NCI-H2196 (cell line): ENCODE data around the gene GDPD3.

ENCODE experiments used
- DNase-seq: peaks from one replicate; lab custom pipeline; 2025; ENCODE audit not compliant: unreplicated experiment; lab: John Stamatoyannopoulos, UW

Gene GDPD3

GRCh38 chr16:30082545-30083090 is 30.7 kb downstream of the GDPD3 start:
- DNase-seq = no peak

DNA sequence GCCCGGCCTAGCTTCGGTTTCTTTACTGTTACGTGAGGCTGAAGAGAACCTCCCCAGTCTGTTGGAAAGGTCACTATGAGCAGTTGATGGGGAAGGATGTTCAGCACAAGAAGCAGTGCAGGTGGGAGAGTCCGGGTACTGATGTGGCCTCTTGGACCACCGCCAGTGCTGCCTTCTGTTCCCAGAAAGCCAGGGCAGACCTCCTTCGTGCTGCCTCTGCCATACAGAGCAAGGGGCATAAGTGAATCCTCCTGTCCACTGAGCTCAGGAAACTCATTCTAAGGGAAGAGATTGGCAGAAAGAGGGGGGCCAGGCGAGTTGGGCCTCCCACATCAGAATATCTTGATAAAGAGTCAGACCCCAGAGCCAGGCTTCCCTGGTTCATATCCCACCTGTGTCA is 33.9 kb downstream of the GDPD3 start:
- DNase-seq = no peak

DNA sequence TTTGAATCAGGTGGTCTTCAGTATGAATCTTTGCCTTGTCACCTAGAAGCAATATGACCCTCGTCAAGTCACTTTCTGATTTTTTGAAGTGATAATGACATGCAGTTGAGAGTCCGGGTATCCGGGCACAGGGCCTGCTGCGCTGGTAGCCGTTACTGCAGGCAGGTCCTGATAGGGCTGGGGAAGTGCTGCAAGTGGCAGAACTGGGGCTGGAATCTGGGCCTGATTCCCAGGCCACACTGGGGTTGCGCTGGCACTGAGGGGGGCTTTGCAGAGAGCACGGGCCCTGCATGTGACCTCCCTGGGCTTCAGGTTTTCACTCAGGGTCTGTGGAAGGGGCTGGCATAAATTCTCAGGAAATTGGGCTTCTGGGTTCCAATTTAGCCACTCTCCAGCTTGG is 34.6 kb downstream of the GDPD3 start:
- no peak for DNase-seq

DNA sequence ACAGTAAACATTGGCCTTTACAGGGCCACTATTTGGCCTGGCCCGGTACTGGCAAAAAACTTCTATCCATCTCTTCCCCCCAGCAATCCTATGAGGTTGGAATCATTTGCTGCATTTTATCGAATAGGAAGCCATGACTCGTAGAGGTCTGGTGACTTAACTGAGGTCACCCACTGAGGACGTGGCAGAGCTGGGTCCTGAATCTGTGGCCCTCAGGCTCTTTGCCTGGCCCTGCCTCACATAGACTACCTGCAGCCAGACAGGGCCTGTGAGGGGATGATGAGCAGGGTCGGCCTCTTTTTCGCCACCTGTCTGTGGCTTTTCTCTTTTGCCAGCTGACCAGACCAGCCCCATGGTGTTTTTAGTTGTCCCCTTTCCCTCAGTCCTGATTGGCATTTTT is 35.7 kb downstream of the GDPD3 start:
- DNase-seq = no peak

GRCh38 chr16:30076276-30076791 is 37.0 kb downstream of the GDPD3 start:
- DNase-seq = no peak

GRCh38 chr16:30075503-30076275 is 37.6 kb downstream of the GDPD3 start, which contains the start of gene PPP4C:
PPP4C (plus strand) TSS chr16:30075994; CDS start chr16:30076378, 384 bp downstream.
- peak; percentile 90 for DNase-seq

- DNase-seq = no peak
Measured at GRCh38 chr16:30070490-30070889, 42.8 kb downstream of the GDPD3 start.

GRCh38 chr16:30069611-30070462 is 43.5 kb downstream of the GDPD3 start:
- DNase-seq = no peak

DNA sequence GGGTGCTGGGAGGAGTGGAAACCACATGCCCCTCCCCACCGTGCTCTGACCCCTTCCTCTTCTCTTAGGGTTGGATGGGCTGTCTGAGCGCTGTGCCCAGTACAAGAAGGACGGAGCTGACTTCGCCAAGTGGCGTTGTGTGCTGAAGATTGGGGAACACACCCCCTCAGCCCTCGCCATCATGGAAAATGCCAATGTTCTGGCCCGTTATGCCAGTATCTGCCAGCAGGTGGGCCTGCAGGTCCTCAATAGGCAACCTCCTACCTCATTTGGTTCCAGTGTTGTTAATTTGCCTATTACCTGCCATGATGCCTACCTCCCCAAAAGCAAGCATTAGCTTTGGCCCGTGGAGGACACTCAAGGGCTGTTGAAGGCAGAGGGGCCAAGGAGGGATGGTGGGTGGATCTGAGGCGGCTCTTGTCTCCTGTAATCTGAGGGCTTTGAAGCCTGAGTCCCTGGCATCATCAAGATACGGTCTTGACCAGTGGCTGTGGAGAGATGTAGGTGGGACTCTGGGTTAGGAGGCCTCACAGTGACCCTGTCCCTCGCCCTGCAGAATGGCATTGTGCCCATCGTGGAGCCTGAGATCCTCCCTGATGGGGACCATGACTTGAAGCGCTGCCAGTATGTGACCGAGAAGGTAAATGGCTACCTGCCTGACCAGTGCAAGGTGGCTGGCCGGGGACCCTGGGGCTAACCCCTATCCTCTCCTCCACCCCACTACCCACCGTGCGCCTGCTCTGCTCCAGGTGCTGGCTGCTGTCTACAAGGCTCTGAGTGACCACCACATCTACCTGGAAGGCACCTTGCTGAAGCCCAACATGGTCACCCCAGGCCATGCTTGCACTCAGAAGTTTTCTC is 44.4 kb downstream of the GDPD3 start:
- DNase-seq = peak; percentile 57

DNA sequence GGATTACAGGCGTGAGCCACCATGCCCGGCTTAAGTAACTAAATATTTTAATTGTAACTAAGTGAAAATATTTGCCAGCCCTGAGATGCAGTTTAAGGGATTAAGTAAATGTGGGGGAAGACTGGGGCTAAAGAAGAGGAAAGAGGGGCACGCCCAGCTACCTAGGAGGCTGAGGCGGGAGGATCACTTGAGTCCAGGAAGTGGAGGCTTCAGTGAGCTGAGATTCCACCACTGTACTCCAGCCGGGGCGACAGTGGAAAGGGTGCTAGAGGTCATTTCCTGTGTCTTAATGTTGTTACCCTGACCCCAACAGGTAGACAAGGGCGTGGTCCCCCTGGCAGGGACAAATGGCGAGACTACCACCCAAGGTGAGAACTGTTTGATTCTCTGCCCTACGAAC is 45.0 kb downstream of the GDPD3 start:
- no peak for DNase-seq

DNA sequence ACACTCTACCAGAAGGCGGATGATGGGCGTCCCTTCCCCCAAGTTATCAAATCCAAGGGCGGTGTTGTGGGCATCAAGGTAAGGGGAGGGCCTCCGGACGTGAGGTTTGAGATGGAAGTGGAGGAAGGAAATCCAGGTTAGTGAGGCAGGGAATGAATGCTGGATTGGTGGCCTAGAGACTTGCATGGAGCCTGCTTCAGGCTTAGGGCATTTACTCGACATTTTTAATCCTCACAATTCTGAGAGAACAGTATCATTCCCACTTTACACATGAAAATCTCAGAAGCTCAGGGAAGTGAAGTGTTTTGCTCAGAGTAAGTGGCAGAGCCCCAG is 45.8 kb downstream of the GDPD3 start:
- DNase-seq = no peak

GRCh38 chr16:30066761-30067583 is 46.4 kb downstream of the GDPD3 start:
- no peak for DNase-seq

GRCh38 chr16:30065943-30066760 is 47.2 kb downstream of the GDPD3 start:
- no peak for DNase-seq

- peak; percentile 97 for DNase-seq
Measured at GRCh38 chr16:30065102-30065942, 48.0 kb downstream of the GDPD3 start, which contains the start of gene ALDOA. ALDOA (plus strand) TSS chr16:30065760; CDS start chr16:30066898, 1,138 bp downstream.

DNA sequence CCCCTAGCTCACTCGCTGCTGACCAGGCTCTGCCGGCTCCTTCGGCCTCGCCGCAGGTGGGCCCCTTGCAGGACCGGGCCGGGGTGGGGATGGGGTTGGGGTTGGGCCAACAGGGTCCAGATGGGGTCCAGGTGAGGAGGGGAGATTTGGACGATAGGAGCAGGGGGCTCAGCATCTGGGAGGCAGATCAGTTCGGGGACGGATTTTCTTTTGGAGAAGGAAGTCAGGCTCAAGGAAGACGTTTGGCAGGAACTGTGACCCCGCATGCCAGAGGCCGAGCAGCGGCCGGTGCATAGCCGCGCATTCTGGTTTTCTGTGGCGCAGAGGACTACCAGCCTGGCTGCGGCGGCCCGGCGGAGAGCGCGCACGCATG is 48.6 kb downstream of the GDPD3 start:
- no peak for DNase-seq

GRCh38 chr16:30063893-30064728 is 49.2 kb downstream of the GDPD3 start:
- peak; percentile 74 for DNase-seq

- no peak for DNase-seq
Measured at GRCh38 chr16:30063278-30063892, 50.0 kb downstream of the GDPD3 start.
